Activated T-helper 1 cell treated with Interleukin-2 at 50 U/mL for 16 hours (primary cell): Measurements from ENCODE around the gene ZC3H18.

ENCODE experiments used
- DNase-seq: peaks from one replicate; pipeline ENCODE4 v3.0.0-alpha.2; 2020; ENCODE audit warnings: low read depth

The ZC3H18 gene

DNA sequence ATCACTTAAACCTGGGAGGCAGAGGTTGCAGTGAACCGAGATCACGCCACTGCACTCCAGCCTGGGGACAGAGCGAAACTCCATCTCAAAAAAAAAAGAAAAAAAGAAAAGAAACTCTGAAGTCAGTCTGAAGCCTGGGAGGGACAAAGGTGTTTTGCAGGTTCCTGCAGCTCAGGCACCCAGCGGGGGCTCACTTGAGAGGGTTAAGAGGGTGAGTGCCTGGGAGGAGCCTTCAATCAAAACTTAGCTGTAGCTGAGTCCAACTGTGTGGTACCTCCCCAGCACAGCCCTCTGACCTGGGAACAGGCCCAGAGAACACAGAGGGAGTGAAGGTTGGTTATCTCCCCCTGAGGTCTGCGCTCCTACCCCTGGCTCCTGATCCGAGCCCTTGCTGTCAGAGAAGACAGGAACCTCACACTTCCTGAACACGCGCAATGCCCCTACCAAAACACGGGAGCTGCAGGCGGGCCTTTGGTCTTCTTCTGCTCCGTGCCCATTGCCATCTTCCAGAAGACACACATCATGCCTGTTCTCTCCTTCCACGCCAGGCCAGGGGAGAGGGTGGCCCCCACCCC is 20.4 kb upstream of the ZC3H18 start:
- no peak for DNase-seq

DNA sequence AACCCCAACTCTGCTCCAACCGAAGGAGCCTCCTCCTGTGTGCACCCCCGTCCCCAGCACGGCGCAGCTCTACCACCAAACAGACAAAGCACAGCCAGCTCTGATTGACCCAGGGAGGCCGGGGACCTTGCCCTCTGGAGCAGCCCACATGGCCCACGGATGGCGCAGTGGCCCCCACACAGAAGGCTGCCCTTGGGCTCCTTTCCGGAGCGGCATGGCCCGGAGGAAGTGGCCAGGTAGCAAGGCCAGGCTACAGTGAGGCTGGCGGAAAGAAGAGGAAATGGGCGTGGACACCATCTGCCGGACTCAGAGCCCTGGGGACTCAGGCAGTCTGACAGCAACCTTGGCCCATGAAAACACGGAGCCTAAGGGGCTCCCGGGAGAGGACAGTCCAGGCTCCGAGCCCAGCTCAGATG is 19.9 kb upstream of the ZC3H18 start:
- DNase-seq = peak; percentile 17

DNA sequence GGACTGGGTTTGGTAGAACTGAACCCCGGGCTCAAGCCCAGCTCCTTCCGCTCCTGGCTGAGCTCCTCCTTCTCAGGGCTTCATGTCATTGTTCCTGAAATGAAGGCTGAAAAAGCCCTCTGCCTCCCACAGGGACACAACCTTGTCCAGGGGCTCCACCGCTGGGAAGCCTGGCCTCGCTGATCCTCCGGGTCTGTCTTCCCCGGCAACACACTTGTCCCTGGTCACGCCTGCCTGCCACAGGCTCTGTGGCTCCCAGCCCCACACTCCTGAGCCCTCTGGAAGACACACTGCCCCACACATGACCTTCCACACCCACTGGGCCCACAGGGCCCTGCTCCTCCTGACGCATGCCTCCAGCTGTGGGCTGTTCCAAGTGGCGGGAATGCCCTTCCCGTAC is 18.0 kb upstream of the ZC3H18 start:
- no peak for DNase-seq

DNA sequence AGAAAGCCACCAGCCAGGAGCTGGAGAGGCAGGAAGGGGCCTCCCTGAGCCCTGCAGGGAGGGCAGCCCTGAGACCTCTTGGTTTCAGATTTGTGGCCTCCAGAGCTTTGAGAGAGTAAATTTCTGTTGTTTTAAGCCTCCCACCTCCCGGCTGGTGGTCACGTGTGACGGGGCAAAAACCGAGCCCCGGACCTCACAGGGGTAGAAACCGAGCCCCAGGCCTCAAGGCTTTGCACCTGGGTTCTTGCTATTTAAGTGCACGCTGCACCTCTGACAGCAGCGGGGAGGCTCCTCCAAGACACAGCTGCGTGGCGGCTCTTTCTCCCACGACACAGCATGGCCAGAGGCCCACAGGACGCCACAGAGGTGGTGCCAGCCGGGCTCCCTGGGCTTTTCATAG is 17.4 kb upstream of the ZC3H18 start:
- DNase-seq = no peak

DNA sequence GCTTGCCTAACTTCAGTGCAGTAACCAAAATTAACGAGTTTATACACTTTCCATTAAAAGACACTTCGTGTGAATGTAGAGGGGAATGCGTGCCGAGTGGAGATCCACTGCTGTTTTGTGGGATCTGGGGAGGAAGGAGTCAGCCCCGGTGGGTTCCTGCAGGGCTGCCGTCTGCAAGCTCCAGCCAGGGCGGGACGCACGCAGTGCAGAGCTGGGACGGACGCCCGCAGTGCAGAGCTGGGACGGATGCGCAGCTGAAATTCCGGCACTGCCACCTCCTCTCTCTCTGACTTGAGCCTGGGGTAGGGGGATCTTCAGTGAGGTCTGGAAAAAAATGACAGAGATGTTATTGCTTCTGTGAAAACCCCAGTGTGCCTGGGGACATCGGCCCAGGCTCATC is 16.5 kb upstream of the ZC3H18 start:
- no peak for DNase-seq

DNA sequence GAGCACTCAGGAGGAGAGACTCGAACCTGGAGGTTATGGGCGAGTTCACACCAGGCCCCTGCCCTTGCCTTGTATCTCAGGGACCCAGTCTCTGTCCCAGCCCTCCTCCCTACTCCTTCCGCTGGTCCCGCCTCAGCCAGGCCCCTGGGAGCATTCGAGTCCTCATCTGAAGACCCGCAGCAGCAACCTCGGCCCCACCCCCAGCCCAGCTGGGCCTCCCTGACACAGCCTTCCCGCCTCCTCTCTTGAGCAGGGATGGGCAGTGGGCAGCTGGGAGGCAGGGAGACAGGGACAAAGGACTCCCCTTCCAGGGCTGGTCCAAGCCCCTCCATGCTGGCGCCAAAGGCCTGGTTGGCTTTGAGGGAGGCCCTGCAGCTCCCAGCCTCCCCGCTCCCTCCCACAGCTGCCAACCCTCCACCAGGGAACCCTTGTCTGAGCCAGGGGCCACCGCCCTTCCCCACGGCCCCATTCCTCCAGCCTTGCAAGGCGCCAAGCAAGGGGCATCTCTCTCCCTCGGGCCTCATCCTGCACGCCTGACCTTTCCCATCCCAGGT is 15.4 kb upstream of the ZC3H18 start:
- no peak for DNase-seq

DNA sequence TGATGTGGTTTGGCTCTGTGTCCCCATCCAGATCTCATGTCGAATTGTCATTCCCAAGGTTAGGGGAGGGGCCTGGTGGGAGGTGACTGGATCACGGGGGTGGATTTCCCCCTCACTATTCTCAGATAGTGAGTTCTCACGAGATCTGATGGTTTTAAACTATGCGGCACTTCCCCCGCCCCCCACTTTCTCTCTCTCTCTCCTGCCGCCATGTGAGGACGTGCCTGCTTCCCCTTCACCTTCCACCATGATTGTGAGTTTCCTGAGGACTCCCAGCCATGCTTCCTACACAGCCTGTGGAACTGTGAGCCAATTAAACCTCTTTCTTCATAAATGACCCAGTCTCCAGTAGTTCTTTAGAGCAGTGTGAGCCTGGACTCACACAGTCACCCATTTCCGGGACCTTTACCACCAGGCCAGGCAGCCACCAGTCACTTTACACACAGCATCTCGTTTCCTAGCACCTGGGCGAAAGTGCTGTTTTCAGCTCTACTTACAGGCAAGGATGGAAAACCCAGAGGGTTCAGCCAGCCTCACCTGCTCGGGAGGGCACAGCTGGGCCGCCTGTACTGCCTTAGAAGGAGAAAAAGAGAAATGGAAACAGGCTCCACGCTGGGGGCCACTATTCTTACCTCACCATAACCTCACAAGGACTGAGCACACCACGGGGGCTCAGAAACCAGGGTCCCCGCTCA is 13.8 kb upstream of the ZC3H18 start:
- DNase-seq = no peak

DNA sequence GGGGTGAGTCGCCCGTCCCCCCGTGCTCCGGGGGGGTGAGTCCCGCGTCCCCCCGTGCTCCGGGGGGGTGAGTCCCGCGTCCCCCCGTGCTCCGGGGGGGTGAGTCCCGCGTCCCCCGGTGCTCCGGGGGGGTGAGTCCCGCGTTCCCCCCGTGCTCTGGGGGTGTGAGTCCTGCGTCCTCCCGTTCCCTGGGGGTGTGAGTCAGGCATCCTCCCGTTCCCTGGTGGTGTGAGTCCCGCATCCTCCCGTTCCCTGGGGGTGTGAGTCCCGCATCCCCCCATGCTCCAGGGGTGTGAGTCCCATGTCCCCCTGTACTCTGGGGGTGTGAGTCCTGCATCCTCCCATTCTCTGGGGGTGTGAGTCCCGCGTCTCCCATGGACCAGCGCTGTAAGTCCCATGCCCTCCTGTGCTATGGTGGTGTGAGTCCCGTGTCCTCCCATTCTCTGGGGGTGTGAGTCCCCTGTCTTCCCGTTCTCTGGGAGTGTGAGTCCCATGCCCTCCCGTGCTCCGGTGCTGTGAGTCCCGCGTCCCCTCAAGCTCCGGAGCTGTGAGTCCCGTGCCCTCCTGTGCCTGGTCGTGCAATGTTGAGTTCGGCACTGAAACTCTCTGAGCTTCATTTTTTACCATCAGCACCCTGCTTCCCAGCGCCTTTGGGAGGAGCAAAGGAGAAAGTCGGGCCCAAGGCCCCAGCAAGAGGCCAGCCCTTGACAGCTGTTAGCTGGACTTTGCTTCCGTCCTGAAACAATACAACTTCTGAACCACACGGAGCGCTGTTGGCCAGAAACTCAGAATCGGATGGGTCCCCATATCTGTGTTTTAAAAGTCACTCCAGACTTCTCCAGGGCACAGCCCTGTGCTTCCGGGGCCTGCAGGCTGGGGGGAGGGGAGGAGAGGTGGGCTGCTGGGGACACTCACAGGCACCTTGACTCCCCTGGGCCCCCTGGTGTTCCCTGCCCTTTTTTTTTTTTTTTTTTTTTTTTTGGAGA is 11.5 kb upstream of the ZC3H18 start:
- DNase-seq = no peak

DNA sequence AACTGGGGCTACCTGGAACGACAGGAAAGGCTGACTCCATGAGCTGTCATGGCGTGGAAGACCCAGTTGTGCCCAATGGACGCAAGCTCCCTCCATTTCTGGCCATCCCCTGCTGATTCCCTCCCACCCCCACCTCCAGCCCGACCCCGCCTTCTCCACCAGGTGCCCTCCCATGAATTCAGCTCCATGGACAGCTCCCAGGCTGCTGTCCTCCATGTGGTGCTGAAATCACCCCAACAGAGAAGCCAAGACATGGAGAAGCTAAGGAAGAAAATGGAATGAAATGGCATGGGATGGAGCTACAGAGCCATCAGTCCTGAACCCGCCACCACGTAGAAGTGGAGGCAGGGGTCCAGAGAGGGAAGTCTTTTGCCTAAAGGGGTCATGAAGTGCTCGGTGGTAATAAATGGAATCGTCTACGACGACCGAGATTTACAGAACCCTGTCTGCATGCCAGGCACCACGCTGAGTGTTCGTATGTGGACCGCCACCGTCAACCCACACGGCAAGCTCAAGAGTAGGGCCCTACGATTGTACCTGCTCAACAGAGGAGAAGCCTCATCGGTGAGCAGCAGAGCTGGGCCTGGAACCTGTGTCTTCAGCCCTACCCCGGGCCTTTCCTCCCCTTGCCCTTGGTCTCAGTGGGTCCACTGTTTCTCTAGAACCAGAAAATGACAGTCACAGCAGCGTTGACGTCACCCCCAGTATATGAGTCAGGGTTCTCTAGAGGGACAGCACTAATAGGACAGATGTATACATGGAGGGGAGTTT is 9.3 kb upstream of the ZC3H18 start:
- no peak for DNase-seq

DNA sequence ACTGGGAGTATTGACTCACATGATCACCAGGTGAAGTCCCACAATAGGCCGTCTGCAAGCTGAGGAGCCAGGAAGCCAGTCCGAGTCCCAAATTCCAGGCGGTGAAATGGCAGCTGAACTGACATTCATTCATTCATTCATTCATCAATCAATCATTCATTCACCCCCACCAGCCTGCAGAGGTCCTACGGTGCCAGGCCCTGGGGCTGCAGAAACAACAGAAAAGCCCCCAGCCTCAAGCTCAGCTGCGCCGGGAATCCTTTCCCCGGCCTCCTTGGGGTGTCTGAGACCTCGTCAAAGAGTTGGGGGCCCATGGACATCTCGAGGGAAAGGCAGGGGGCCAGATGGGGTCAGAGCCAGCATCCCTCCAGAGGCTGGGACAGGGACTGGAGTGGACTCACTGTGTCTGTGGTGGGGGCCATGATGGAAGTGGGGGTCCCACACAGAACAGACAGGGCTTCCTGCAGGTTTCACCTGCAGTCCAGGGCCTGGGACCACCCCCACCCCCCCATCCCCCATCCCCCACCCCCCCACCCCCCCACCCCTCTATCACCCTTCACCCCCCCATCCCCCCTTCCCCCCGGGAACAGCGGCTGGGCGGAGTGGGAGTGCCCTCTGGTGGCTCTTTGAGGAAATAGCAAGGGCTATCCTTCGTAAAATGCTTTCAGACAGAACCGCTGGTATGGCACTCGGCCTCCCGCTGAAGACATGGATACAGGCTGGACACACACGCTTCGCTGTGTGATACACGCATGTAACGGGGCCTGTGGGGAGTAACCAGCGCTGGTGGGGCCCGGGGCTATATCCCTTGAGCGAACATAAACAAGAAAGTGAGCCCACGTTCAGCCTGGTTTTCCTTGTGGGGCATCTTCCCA is 8.5 kb upstream of the ZC3H18 start:
- peak; percentile 34 for DNase-seq

DNA sequence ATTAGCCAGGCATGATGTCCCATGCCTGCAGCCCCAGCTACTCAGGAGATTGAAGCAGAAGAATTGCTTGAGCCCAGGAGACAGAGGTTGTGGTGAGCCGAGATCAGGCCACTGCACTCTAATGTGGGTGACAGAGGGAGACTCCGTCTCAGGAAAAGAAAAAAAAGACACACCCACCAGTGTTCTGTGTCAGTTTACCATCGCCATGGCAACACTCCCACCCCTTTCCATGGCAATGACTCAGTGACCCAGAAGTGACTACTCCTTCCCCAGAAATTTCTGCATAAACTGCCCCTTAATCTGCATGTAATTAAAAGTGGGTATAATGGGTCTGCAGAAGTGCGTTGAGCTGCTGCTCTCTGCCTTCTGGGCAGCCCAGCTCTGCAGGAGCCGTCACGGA is 4.0 kb upstream of the ZC3H18 start:
- DNase-seq = no peak

DNA sequence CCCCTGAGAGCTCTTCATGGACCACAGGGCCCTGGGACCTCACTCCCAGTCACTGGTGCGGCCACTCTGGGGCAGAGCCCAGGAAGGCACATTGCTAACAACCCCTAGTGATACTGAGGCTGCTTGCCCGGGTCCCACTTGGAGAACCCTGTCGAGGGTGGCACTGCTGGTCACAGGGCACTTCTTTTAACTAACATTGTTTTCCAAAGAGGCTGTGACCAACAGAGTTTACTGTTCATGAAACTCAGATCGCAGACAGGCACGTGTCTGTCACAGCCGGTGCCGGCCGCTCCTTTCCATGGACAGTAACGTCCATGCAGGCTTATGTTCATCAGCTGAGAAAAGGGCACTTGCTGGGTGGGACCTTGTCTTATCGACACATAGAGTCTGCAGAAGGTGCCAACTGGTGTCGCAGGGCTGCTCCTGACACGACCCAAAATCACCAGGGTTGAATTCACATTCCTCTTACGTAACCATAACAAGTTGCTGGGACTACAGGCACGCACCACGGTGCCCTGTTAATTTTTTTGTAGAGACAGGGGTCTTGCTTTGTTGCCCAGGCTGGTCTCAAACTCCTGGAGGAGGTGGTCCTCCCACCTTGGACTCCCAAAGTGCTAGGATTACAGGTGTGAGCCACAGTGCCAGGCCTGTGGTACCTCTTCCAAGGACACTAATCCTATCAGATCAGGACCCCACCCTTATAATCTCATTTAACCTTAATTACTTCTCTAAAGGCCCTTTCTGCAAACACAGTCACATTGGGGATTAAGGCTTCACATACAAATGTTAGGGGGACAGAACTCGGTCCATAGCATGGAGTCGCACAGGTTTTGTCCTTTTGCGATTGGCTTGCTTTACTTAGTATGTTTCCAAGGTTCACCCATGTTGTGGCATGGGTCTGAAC is 1.2 kb upstream of the ZC3H18 start:
- no peak for DNase-seq

DNA sequence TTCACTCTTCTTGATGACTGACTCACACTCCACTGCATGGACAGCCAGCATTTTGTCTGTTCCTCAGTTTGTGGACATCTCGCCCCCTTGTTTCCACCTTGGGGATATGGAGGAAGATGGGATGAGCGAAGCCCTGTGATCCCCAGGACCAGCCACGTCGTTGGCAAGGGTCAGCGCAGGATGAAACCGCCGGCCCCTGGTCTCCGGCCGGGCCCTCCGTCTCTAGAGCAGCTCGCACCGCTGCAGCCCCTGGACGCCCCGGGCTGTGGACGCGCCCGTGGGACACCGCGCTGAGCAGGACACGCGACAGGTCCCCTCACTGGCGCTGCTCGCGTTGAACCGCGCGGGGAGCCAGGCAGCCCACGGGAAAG is 604 bp upstream of the ZC3H18 start:
- no peak for DNase-seq

DNA sequence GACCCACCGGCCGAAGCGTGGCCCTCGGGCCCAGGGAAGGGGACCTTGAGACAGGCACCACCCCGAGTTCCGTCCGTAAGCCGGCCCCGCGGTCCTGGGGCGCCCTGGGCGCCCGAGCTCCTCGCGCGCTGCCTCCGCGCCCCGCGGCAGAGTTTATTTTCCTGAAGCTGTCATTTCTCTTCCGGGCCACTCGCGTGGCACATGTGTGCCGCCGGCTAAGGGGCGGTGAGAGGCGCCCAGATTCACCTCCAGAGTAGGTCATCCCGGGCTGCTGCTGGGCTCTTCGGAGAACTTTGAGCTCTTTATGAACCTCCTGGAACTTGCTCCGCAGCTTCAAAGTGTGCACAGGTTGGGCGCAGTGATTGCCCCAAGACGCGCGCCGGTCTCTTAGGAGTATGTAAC is 489 bp downstream of the ZC3H18 start:
- peak; percentile 17 for DNase-seq

DNA sequence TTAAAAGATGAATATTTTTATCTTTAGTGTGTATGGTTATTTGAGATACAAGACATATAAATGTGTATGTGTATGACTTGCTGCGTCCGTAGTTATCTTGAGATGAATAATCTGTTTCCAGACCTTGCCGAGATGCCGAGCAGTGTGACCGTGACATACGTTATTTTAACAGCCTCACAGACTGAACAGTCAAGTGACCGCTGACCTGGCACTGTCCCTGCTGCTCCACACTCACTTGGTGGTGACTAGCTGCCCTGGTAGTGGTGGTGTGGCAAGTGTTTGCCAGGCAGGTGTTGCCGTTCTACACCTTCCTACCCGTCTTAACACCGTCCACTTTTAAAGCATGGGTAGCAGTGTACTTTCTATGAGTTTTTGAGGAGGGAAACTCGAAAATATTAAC is 5.0 kb downstream of the ZC3H18 start:
- no peak for DNase-seq

DNA sequence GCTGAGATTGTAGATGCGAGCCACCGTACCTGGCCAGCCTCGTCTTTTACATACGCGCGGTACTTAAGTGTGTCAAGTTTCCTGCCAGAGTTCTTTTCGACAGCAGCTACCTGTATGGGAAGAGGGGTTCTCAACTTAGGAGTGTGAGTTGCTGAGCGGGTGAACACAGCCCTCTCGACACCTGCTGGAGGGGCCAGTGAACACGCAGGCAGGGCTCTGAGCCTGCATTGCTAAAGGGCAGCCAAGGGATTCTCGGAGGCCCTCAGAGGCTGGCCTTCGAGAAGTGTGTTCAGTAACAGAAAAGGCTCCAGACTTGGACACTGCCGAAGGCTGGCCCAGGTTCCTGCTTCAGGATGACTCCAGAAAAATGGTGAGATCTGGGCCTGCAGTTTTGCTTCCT is 6.1 kb downstream of the ZC3H18 start:
- no peak for DNase-seq

DNA sequence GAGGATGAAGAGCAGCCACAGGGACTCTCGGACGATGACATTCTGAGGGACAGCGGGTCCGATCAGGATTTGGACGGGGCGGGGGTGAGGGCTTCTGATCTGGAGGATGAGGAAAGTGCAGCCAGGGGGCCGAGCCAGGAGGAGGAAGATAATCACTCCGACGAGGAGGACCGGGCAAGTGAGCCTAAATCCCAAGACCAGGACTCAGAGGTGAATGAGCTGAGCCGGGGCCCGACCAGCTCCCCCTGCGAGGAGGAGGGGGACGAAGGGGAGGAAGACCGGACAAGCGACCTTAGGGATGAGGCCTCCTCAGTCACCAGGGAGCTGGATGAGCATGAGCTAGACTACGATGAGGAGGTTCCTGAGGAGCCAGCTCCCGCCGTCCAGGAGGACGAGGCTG is 7.0 kb downstream of the ZC3H18 start:
- no peak for DNase-seq

DNA sequence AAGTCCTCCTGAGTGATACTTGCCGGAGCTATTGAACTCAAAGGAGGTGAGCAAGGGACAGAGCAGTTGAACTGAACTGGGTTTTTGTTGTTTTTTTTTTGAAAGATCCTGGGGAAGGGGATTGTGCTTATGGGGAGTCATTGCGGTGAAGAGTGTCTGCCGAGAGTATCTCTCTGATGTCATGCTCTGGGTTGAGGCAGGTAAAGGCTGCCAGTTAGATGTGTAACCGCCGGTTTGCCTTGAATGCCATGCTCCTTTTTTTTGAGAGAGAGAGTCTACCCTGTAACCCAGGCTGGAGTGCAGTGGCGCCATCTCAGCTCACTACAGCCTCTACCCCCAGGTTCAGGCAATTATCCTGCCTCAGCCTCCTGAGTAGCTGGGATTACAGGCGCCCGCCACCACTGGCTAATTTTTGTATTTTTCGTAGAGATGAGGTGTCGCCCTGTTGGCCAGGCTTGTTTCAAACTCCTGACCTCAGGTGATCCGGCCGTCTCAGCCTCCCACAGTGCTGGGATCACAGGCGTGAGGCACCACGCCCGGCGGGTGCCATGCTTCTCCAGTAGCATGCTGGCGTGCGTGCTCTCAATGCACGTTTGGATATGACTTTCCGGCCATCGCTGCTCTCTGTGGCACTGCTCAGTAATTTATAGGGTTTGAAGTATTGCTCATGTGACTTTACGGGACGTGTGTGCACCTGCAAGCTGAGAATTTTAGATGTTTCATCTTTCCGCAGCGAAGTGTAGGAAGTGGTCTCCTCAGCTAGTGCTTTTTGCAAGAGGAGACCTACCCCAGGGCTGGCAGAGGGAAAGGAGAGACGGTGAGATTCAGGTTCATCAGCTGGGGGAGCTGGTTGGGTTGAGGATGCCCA is 8.5 kb downstream of the ZC3H18 start:
- no peak for DNase-seq

DNA sequence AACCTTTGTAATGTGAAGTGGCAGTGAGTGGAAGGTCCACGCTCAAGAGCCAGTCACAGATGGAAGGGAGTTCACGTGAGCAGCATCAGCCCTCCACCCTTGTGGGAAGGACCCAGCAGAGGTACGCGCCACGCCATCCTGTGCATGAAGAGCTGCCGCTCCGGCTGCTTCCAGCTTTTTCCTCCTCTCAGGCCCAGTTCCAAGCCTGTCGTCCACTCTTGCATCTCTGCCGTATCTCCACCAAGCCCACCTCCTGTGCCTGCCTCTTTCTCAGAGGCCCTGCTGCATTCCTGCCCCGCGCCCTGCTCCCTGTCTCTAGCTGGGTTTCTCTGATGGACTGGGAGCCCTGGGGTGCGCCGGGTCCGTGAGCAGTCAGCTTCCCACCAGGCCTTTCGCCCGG is 10.2 kb downstream of the ZC3H18 start:
- DNase-seq = no peak
